Measurements from ENCODE around the gene NRG2. TPM values are rescaled to one million over a fixed set of nuclear protein-coding genes. Genes with fewer than 3 reads are reported as not detected.

The NRG2 gene
- total and polyA plus RNA-seq, 12 donors: 0.64 to 6.6 (median 2.9) TPM

- ATAC-seq (no peak), DNase-seq (no peak)
- H3K27ac ChIP-seq: no peak overlapping the region
- H3K36me3 ChIP-seq: no peaks in the 10 kb centered on the region
- WGBS, 2 donors: 49 to 61% methylated on average over 1 of the region's 1 CpG
- no peaks in the 10 kb centered on the region for H3K27me3 ChIP-seq
- H3K9me3 ChIP-seq: peaks cover 0 to 24% (median 14%) of the 10 kb centered on the region in 11 donors
- intact Hi-C loops (cut with DNase I): no loop called here
- no peak overlapping the region for H3K4me3 ChIP-seq
- TF ChIP-seq CTCF (IDR thresholded peaks at IDR 0.05): no peak
- peaks cover 0 to 31% (median 13%) of the 10 kb centered on the region in 9 donors for H3K4me1 ChIP-seq
These were observed 96.7 kb downstream of the NRG2 start for GRCh38 chr5:139946440-139946839.

GRCh38 chr5:139946006-139946405, 97.1 kb downstream of the NRG2 start:
- H3K4me1 ChIP-seq: peaks cover 0 to 27% (median 13%) of the 10 kb centered on the region in 9 donors
- DNase-seq: no peak
- no peak overlapping the region for H3K27ac ChIP-seq
- no peak for ATAC-seq
- no peaks in the 10 kb centered on the region for H3K27me3 ChIP-seq
- no peak for TF ChIP-seq CTCF (IDR thresholded peaks at IDR 0.05)
- H3K9me3 ChIP-seq: peaks cover 0 to 28% (median 15%) of the 10 kb centered on the region in 11 donors
- intact Hi-C loops (cut with DNase I): no loop called here
- WGBS, 2 donors: 89 to 92% methylated on average over 3 of the region's 3 CpGs
- no peak overlapping the region for H3K4me3 ChIP-seq
- no peaks in the 10 kb centered on the region for H3K36me3 ChIP-seq

GRCh38 chr5:139942243-139942642, 100.9 kb downstream of the NRG2 start:
- peaks cover 0 to 3% (median 0%) of the 10 kb centered on the region in 7 donors for H3K27me3 ChIP-seq
- TF ChIP-seq CTCF (IDR thresholded peaks at IDR 0.05): no peak
- no peak overlapping the region for H3K4me3 ChIP-seq
- peaks cover 0 to 8% (median 0%) of the 10 kb centered on the region in 9 donors for H3K4me1 ChIP-seq
- no peaks in the 10 kb centered on the region for H3K36me3 ChIP-seq
- 54 to 64% methylated on average over 1 of the region's 1 CpG for WGBS, 2 donors
- H3K27ac ChIP-seq: no peak overlapping the region
- ATAC-seq (no peak), DNase-seq (no peak)
- peaks cover 0 to 46% (median 15%) of the 10 kb centered on the region in 11 donors for H3K9me3 ChIP-seq
- intact Hi-C loops (cut with DNase I): no loop called here

GRCh38 chr5:139930406-139930805, 112.7 kb downstream of the NRG2 start:
- Histone ChIP-seq H3K27ac (no peak overlapping the region), H3K27me3 (no peaks in the 10 kb centered on the region), H3K36me3 (no peaks in the 10 kb centered on the region), H3K4me3 (no peak overlapping the region), H3K9me3 (no peaks in the 10 kb centered on the region), H3K4me1 (no peaks in the 10 kb centered on the region)
- no peak for TF ChIP-seq CTCF (IDR thresholded peaks at IDR 0.05)
- ATAC-seq (no peak), DNase-seq (no peak)
- intact Hi-C loops (cut with DNase I): no loop called here
- WGBS, 2 donors: 52 to 81% methylated on average over 2 of the region's 2 CpGs

Data from heart right ventricle (tissue), 16 donors.